ENCODE measurements around the gene FAM177A1. TPM values are rescaled to one million over a fixed set of nuclear protein-coding genes. Genes with fewer than 3 reads are reported as not detected.
A peak's percentile ranks its signal among the peaks of the same experiment; 100 is the strongest.

FAM177A1 gene
- total and polyA plus RNA-seq, 2 of the 13 experiments (the other 11 are each of a cell fraction or from before 2014, with no cell fraction given), result 72.9 to 119 TPM

GRCh38 chr14:35051796-35052195 is 5.7 kb downstream of the FAM177A1 start (continued):
- no peak for TF ChIP-seq SOX13 (IDR thresholded peaks at IDR 0.05)
- TF ChIP-seq SOX13 (CRISPR knock-in tag; conservative IDR thresholded peaks at IDR 0.05 in 1 of 2, IDR thresholded peaks at IDR 0.05 in 1 of 2), result peak in 1 of 2 experiments; percentile 64; a peak in 1 of 4 replicates
- TF ChIP-seq ISX (CRISPR knock-in tag; conservative IDR thresholded peaks at IDR 0.05), result no peak
- TF ChIP-seq ZNF878 (CRISPR knock-in tag; IDR thresholded peaks at IDR 0.05), result no peak
- peak; percentile 2 for TF ChIP-seq ASH2L (IDR thresholded peaks at IDR 0.05; ENCODE audit: insufficient read length, low read depth, low read length)
- 0 out of 2 replicates have a peak, but pooled peaks have one; percentile 39 for TF ChIP-seq CREB3 (CRISPR knock-in tag; IDR thresholded peaks at IDR 0.05)
- TF ChIP-seq ZGPAT (CRISPR knock-in tag; IDR thresholded peaks at IDR 0.05), result 0 out of 2 replicates have a peak, but pooled peaks have one; percentile 3
- 0 out of 2 replicates have a peak, but pooled peaks have one; percentile 4 for TF ChIP-seq ARID5B (CRISPR knock-in tag; IDR thresholded peaks at IDR 0.05)
- no peak for TF ChIP-seq CHCHD3 (CRISPR knock-in tag; IDR thresholded peaks at IDR 0.05)
- peak; percentile 64; the same call in 1 of the 2 replicates for TF ChIP-seq RERE (CRISPR knock-in tag; IDR thresholded peaks at IDR 0.05; ENCODE audit: low read depth)
